SIG-M5 treated with dmso at 0.1 percent for 504 hours (cell line): ENCODE data around the gene SLC26A9.
"Not testable (repeated sequence)": the region's sequence is repeated elsewhere in the genome, so short reads cannot be mapped to it uniquely, and the experiment has no call there.

ENCODE experiments used
- DNase-seq: peaks from one replicate; lab custom pipeline; 2025; ENCODE audit not compliant: unreplicated experiment; lab: John Stamatoyannopoulos, UW

Gene SLC26A9

GRCh38 chr1:205896351-205896750 lies 46.9 kb downstream of the SLC26A9 start:
- no peak for DNase-seq

GRCh38 chr1:205894119-205894518 lies 49.1 kb downstream of the SLC26A9 start:
- DNase-seq = not testable (repeated sequence)

DNA sequence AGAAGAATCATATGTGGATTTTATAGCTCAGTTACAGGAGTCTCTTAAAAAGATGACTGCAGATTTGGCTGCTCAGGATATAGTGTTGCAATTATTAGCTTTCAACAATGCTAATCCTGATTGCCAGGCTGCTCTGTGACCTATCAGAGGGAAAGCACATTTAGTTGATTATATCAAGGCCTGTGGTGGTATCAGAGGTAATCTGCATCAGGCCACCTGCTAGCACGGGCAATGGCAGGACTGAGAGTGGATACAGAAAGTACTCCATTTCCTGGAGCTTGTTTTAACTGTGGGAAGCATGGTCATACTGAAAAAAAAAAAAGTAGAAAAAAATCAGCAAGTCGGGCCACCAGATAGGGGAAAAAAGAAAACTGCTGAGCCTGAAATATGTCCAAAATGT lies 51.1 kb downstream of the SLC26A9 start:
- not testable (repeated sequence) for DNase-seq

- DNase-seq = not testable (repeated sequence)
Measured at GRCh38 chr1:205891481-205891880, 51.8 kb downstream of the SLC26A9 start.

- not testable (repeated sequence) for DNase-seq
Measured at GRCh38 chr1:205890631-205891030, 52.6 kb downstream of the SLC26A9 start.

DNA sequence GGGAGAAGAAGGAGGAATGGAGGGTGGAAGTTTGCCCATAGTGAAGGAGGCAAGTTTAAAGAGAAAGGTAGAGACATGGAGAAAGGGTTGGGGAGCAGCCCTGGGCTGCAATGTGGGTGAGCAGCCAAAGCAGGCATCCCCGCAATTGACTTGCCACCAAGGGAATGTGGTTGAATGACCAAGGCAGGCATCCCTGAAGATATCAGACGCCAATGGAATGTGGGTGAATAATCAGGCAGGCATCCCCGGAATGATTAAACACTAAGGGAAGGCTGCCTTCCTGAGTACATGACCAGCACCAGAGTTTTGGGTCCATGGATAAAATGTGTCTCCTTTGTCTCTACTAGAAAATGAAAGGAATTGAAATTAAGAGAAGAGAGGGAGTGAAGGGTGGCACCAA lies 53.5 kb downstream of the SLC26A9 start:
- not testable (repeated sequence) for DNase-seq

GRCh38 chr1:205889006-205889405 lies 54.2 kb downstream of the SLC26A9 start:
- DNase-seq = not testable (repeated sequence)

DNA sequence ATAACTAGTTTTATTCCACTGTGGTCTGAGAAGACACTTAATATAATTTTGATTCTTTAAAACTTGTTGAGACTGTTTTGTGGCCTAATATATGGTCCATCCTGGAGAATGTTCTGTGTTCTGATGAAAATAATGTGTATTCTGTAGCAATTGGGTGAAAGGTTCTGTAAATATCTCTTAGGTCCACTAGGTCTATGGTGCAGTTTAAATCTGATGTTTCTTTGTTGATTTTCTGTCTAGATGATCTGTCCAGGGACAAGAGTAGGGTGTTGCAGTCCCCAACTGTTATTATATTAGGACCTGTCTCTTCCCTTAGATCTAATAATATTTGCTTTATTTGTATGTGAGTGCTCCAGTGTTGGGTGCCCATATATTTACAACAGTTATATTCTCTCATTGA lies 59.5 kb downstream of the SLC26A9 start:
- DNase-seq = no peak

GRCh38 chr1:205880923-205881322 lies 62.3 kb downstream of the SLC26A9 start:
- DNase-seq = no peak

DNA sequence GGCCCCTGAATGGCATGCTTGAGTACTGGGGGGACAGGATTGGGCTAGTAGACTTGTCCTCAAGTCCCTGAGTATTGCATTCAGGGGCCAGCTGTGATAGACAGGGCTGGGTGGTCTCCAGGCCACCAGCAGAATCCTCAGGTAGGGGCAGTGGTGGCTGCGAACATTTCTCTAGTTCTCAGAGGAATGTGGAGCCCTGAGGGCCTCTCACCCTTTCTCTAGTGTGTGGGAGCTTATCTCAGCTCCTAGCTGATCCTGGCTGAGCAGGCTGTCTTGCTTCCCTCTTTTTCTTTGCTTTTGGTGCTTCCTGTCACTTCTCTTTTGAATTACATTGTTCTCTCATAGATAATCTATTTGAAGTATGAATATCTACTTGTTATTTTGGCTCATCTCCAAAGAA lies 63.3 kb downstream of the SLC26A9 start:
- no peak for DNase-seq

DNA sequence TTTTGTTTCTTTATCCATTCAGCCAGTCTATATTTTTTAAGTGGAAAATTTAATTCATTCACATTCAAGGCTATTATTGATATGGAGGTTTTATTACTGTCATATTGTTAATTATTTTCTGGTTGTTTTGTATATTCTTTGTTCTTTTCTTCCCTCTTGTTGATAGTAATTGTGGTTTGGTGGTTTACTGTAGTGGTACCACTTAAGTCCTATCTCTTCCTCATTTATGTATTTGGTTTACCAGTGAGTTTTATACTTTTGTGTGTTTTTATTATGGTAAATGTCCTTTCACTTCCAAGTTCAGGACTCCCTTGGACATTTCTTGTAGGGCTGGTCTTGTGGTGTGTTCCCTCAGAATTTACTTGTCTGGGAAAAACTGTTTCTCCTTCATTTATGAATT lies 65.2 kb downstream of the SLC26A9 start:
- DNase-seq = peak; percentile 26

- not testable (repeated sequence) for DNase-seq
Measured at GRCh38 chr1:205873148-205873547, 70.1 kb downstream of the SLC26A9 start.

DNA sequence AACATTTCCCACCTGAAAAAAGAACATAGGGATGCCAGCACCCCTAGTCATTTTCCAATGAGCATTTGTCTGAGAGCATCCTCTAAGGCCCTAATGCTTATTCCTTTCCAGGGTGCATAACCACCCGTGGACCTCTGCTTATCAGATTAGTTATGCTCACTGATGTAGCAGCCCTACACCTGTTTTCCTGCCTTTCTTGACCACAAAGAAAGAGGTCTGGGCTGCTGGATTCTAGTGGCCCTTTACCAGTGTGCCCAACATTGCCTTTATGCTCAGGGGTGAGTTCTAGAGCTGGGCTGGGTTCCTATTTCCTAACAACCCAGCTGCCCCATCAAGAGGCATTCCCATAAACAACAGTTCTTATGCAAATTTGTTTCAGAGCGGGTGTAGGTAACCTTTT lies 73.0 kb downstream of the SLC26A9 start:
- no peak for DNase-seq
